Measurements from ENCODE around the gene B3GALNT1. TPM values are rescaled to one million over a fixed set of nuclear protein-coding genes. Genes with fewer than 3 reads are reported as not detected.

B3GALNT1 gene
- total and polyA plus RNA-seq, 8 donors = 21.6 to 30.8 (median 27.0) TPM

DNA sequence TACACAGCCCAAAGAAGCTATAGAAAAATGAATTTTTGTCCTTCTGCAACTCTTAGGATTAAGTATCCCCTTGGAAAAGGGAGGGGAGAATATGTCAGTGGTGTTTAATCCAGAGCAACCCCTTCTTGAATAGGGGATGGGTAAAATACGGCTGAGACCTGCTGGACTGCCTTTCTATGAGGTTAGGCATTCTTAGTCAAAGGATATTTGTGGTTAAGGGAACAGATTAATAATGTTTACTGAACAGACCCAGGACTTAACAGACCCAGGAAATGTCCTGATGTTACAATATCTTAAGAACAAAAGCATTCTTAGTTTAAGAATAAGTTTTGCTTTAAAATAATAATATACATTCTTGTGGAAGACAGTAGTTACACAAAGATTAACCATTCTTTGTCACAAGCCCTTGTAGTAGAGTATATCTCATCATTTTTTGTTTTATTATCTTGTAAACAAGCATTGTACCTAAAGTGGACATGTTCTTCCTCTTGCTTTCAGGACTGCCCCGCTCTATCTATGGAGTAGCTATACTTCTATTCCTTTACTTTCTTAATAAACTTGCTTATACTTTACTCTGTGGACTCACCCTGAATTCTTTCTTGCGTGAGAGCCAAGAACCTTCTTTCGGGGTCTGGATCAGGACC, 43.8 kb upstream of the B3GALNT1 start:
- TF ChIP-seq, protein P1, sequence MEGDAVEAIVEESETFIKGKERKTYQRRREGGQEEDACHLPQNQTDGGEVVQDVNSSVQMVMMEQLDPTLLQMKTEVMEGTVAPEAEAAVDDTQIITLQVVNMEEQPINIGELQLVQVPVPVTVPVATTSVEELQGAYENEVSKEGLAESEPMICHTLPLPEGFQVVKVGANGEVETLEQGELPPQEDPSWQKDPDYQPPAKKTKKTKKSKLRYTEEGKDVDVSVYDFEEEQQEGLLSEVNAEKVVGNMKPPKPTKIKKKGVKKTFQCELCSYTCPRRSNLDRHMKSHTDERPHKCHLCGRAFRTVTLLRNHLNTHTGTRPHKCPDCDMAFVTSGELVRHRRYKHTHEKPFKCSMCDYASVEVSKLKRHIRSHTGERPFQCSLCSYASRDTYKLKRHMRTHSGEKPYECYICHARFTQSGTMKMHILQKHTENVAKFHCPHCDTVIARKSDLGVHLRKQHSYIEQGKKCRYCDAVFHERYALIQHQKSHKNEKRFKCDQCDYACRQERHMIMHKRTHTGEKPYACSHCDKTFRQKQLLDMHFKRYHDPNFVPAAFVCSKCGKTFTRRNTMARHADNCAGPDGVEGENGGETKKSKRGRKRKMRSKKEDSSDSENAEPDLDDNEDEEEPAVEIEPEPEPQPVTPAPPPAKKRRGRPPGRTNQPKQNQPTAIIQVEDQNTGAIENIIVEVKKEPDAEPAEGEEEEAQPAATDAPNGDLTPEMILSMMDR (IDR thresholded peaks at IDR 0.05) = no peak
- Histone ChIP-seq H3K27me3 (no peaks in the 10 kb centered on the region), H3K4me1 (no peaks in the 10 kb centered on the region), H3K4me3 (no peak overlapping the region), H3K27ac (no peak overlapping the region), H3K36me3 (no peaks in the 10 kb centered on the region), H3K9me3 (no peaks in the 10 kb centered on the region)
- DNase-seq (no peak), ATAC-seq (no peak)
- intact Hi-C loops (cut with DNase I) = no loop called here

DNA sequence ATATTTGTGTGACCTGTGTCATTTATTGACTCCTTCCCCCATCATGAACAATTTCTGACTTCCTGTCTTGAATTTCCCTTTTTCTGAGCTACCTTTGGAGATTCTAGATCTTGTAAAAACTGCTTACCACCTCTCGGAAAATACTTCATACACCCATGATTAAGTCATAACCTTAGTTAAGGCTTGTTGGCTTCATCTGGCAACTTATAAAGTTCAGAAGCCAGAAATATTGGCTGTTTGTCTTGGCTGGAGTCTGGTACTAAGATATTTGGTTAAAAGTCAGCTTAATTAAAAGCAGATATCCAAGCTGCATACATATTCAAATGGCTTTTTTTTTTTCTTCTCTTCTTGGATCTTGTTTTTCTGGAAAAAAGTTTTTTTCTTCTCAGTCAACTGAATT, 37.3 kb upstream of the B3GALNT1 start:
- no peaks in the 10 kb centered on the region for H3K36me3 ChIP-seq
- ATAC-seq = no peak

DNA sequence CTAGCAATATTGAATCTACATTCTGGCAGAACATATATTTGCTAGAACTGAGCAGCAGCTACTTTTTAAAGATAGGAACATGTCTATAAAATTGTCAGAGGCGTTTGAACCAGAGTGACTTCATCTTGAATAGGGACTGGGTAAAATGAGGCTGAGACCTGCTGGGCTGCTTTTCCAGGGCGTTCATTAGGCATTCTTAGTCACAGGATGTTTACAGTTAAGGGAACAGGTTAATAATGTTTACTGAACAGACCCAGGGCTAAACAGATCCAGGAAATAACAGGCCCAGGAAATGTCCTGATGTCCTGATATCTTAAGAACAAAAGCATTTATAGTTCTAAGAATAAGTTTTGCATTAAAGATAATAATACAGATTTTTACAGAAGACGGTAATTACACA, 34.5 kb upstream of the B3GALNT1 start:
- Histone ChIP-seq H3K4me1 (no peaks in the 10 kb centered on the region), H3K9me3 (no peaks in the 10 kb centered on the region), H3K27ac (no peak overlapping the region), H3K36me3 (no peaks in the 10 kb centered on the region), H3K4me3 (no peak overlapping the region), H3K27me3 (no peaks in the 10 kb centered on the region)
- TF ChIP-seq, protein P1 (IDR thresholded peaks at IDR 0.05) = no peak
- intact Hi-C loops (cut with DNase I) = no loop called here
- no peak for ATAC-seq
- no peak for DNase-seq

More for the DNA sequence above, 37.3 kb upstream of the B3GALNT1 start:
- H3K4me1 ChIP-seq = no peaks in the 10 kb centered on the region
- no peak overlapping the region for H3K4me3 ChIP-seq
- no peaks in the 10 kb centered on the region for H3K27me3 ChIP-seq
- intact Hi-C loops (cut with DNase I) = no loop called here
- H3K9me3 ChIP-seq = no peaks in the 10 kb centered on the region
- DNase-seq = no peak
- TF ChIP-seq, protein P1 (IDR thresholded peaks at IDR 0.05) = no peak
- H3K27ac ChIP-seq = no peak overlapping the region

DNA sequence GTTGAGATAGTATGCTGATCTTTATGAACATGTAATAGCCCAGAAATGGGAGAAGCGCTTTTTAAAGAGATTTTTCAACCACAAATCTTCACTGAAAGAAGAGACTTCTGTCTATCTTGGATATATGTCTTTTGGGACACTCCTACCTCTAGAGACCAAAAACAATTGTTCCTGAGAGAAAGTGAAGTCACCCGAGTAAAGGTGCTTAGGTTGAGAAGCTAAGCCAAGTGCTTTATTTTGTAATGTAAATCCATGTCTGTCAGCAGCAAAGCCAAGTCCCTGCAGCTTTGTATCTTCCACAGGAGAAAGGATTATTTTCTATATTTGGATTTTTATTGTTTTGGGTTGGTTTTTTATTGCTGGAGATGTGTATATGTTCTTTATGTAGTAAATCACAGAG, 32.1 kb upstream of the B3GALNT1 start:
- ATAC-seq = no peak
- no peak overlapping the region for H3K27ac ChIP-seq
- DNase-seq = no peak
- no peaks in the 10 kb centered on the region for H3K9me3 ChIP-seq
- no peaks in the 10 kb centered on the region for H3K36me3 ChIP-seq
- no peak overlapping the region for H3K4me3 ChIP-seq
- H3K27me3 ChIP-seq = no peaks in the 10 kb centered on the region
- intact Hi-C loops (cut with DNase I) = no loop called here
- no peaks in the 10 kb centered on the region for H3K4me1 ChIP-seq
- TF ChIP-seq, protein P1 (IDR thresholded peaks at IDR 0.05) = no peak

DNA sequence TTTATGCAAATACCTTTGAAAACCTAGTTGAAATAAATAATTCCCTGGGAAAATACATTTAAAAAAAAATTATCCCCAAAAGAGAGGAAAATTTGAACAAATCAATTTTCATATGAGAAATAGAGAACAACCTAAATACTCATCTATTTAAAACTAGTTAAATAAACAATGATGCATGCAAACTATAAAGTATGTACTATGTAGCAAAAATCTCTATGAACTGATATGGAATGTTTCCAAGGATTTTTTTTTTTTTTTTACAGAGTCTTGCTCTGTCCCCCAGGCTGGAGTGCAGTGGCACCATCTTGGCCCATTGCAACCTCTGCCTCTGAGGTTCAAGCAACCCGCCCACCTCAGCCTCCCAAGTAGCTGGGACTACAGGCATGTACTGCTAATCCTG, 27.2 kb upstream of the B3GALNT1 start:
- H3K4me1 ChIP-seq = no peaks in the 10 kb centered on the region
- no peak overlapping the region for H3K27ac ChIP-seq
- no peak overlapping the region for H3K4me3 ChIP-seq
- ATAC-seq = no peak
- intact Hi-C loops (cut with DNase I) = no loop called here
- TF ChIP-seq, protein P1 (IDR thresholded peaks at IDR 0.05) = no peak
- H3K36me3 ChIP-seq = no peaks in the 10 kb centered on the region
- no peaks in the 10 kb centered on the region for H3K27me3 ChIP-seq
- H3K9me3 ChIP-seq = no peaks in the 10 kb centered on the region
- DNase-seq = no peak

Measured in left lung (tissue), 10 donors.